SK-N-SH treated with all-trans-retinoic acid at 6 μM for 48 hours (cell line): ENCODE data around the gene CCR7.

Source experiments
- PATZ1 ChIP-seq: fragments of 250-450 bp; sonication (Bioruptor Pico); IDR thresholded peaks from 2 replicates; pipeline ENCODE4 v1.8.0; 2020; ENCODE audit warnings: mild to moderate bottlenecking, moderate library complexity, borderline replicate concordance
- ZNF565 ChIP-seq: fragments of 450-650 bp; formaldehyde crosslinking; conservative IDR thresholded peaks from 2 replicates; pipeline ENCODE4 v1.5.0; 2020; ENCODE audit warnings: low read depth, mild to moderate bottlenecking, moderate library complexity

- no peak for TF ChIP-seq ZNF565
- TF ChIP-seq PATZ1, result no peak
Observed at GRCh38 chr17:40517981-40518380, 47.3 kb downstream of the CCR7 start.
